Left ventricle myocardium inferior (tissue), 1 donor: ENCODE results near the gene HNF4A. TPM values are rescaled to one million over a fixed set of nuclear protein-coding genes. Genes with fewer than 3 reads are reported as not detected.

ENCODE experiments used
- DNase-seq: peaks from one replicate; pipeline ENCODE4 v3.0.0-alpha.2; 2020
- H3K27ac ChIP-seq: fragments of 200-600 bp; replicated peaks from 2 replicates; pipeline ENCODE4 v1.8.0; 2021
- H3K27me3 ChIP-seq: fragments of 200-600 bp; 2 replicates; pipeline ENCODE4 v1.8.0; 2021; ENCODE audit warnings: low read depth
- H3K36me3 ChIP-seq: fragments of 200-600 bp; 2 replicates; pipeline ENCODE4 v1.8.0; 2021
- H3K4me1 ChIP-seq: fragments of 200-600 bp; 2 replicates; pipeline ENCODE4 v1.8.0; 2021
- H3K4me3 ChIP-seq: fragments of 200-600 bp; 2 replicates; pipeline ENCODE4 v1.8.0; 2021; ENCODE audit warnings: mild to moderate bottlenecking, moderate library complexity
- H3K9me3 ChIP-seq: fragments of 200-600 bp; replicated peaks from 2 replicates; pipeline ENCODE4 v1.8.0; 2021
- intact Hi-C: fragments of 100-400 bp; cut with micrococcal nuclease; formaldehyde crosslinking; loops from one replicate; pipeline ENCODE4 v1.11.0; 2022
- total RNA-seq: library from RNA; stranded (reverse); fragmentation: NEBNext Ultra II Directional; extraction: Animal tissue kit (Norgen Biotek cat#: 25700); gene quantifications from one replicate; pipeline ENCODE4 v1.2.1, GENCODE V29; 2021
- TF ChIP-seq, protein P1 (sequence below): fragments of 200-600 bp; IDR thresholded peaks from 2 replicates; pipeline ENCODE4 v1.8.0; 2021; ENCODE audit warnings: antibody characterized with exemption, mild to moderate bottlenecking, borderline replicate concordance
- donor health status: DM: no; HTN: yes; CAD: no; lungs with severe emphysema.

The HNF4A gene
- total RNA-seq, 1 donor from 2014 or later = not detected

DNA sequence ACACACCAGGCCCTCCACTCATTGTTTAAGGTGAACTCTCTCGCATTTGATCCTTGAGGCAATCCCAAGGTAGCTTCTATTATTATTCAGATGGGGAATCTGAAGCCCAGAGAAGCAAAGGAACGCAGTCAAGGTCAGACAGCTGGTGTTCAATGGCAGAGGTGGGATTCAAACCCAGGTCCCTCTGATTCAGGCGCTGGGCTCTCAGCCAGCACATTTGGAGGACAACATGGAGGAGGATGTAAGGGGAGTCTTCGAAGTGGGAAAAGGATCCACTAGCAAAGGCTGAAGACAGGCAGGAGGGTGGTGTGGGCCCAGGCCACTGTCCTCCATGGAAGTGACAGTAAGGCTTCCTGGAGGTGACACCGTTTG is 106.3 kb downstream of the HNF4A start:
- TF ChIP-seq, protein P1, sequence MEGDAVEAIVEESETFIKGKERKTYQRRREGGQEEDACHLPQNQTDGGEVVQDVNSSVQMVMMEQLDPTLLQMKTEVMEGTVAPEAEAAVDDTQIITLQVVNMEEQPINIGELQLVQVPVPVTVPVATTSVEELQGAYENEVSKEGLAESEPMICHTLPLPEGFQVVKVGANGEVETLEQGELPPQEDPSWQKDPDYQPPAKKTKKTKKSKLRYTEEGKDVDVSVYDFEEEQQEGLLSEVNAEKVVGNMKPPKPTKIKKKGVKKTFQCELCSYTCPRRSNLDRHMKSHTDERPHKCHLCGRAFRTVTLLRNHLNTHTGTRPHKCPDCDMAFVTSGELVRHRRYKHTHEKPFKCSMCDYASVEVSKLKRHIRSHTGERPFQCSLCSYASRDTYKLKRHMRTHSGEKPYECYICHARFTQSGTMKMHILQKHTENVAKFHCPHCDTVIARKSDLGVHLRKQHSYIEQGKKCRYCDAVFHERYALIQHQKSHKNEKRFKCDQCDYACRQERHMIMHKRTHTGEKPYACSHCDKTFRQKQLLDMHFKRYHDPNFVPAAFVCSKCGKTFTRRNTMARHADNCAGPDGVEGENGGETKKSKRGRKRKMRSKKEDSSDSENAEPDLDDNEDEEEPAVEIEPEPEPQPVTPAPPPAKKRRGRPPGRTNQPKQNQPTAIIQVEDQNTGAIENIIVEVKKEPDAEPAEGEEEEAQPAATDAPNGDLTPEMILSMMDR = no peak
- Histone ChIP-seq H3K4me3 (no peak overlapping the region), H3K27me3 (no peaks in the 10 kb centered on the region), H3K9me3 (no peaks in the 10 kb centered on the region), H3K4me1 (no peaks in the 10 kb centered on the region), H3K36me3 (no peaks in the 10 kb centered on the region), H3K27ac (no peak overlapping the region)
- intact Hi-C loops = no loop called here
- no peak for DNase-seq

- DNase-seq = no peak
- Histone ChIP-seq H3K4me3 (no peak overlapping the region), H3K9me3 (no peaks in the 10 kb centered on the region), H3K27ac (no peak overlapping the region), H3K27me3 (no peaks in the 10 kb centered on the region), H3K4me1 (peaks cover 12% of the 10 kb centered on the region), H3K36me3 (no peaks in the 10 kb centered on the region)
- TF ChIP-seq, protein P1 = no peak
- intact Hi-C loops = no loop called here
Observed at GRCh38 chr20:44463466-44463865, 108.0 kb downstream of the HNF4A start.

GRCh38 chr20:44464514-44464913 is 109.0 kb downstream of the HNF4A start:
- intact Hi-C loops = no loop called here
- H3K9me3 ChIP-seq = no peaks in the 10 kb centered on the region
- H3K36me3 ChIP-seq = no peaks in the 10 kb centered on the region
- H3K4me3 ChIP-seq = no peak overlapping the region
- H3K27ac ChIP-seq = no peak overlapping the region
- TF ChIP-seq, protein P1 = no peak
- DNase-seq = no peak
- H3K4me1 ChIP-seq = peaks cover 12% of the 10 kb centered on the region
- H3K27me3 ChIP-seq = no peaks in the 10 kb centered on the region

- Histone ChIP-seq H3K9me3 (no peaks in the 10 kb centered on the region), H3K4me3 (no peak overlapping the region), H3K36me3 (no peaks in the 10 kb centered on the region), H3K4me1 (peaks cover 12% of the 10 kb centered on the region), H3K27me3 (no peaks in the 10 kb centered on the region), H3K27ac (no peak overlapping the region)
- no peak for DNase-seq
- TF ChIP-seq, protein P1 = no peak
- intact Hi-C loops = no loop called here
Observed at GRCh38 chr20:44465001-44465560, 109.6 kb downstream of the HNF4A start.

DNA sequence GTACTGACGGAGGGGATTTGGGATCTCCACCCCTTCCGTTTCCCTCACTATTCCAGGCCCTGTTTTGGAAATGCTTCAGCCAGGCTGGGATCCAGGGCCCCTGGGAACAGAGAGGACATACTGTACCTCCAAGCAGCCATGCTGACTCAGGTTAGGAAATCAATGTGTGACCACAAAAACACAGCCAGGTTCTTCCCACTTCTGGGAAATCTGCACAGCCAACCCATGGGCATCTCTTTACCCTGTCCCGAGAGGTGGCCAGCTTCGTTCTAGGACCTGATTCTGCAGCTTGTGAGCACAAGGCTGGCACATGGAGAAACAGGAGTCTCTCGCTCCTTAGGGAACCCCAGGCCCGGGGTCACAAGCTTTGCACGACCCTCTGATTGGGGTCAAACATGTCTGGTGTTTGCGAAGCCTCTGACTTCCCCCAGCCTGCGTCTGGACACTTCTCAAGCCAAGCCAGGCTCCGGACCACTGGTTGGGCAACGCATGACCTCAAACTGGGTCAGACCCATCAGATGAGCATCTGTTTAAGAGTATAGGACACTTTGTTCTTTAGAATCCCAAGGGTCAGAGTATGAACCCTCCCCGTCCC is 111.9 kb downstream of the HNF4A start:
- Histone ChIP-seq H3K36me3 (no peaks in the 10 kb centered on the region), H3K9me3 (no peaks in the 10 kb centered on the region), H3K27me3 (no peaks in the 10 kb centered on the region), H3K4me1 (peaks cover 12% of the 10 kb centered on the region), H3K4me3 (no peak overlapping the region), H3K27ac (peak overlapping the region; percentile 61)
- TF ChIP-seq, protein P1 = no peak
- DNase-seq = peak; percentile 40
- intact Hi-C loops = no loop called here
